Lung (tissue), 12 donors: ENCODE data around the gene KRT6A. TPM values are rescaled to one million over a fixed set of nuclear protein-coding genes. Genes with fewer than 3 reads are reported as not detected.

Experiments
- ATAC-seq: fragments of 200-7000 bp; cut with Tn5 transposase; one replicate; pipeline ENCODE4 v1.9.1; 2020; ENCODE audit warnings: moderate number of reproducible peaks; ENCODE audit not compliant: insufficient read depth, low FRiP score
- DNase-seq, 3 donors: peaks; one replicate each; pipeline ENCODE4 v3.0.0-alpha.2; 2013 to 2017
- H3K27ac ChIP-seq, 2 donors: one replicate each; pipeline ENCODE4 v1.5.1; 2013; ENCODE audit warnings: mild to moderate bottlenecking in 2 of 2, moderate library complexity in 2 of 2, control low read depth in 1 of 2, inconsistent platforms in 1 of 2, low read depth in 1 of 2, low read length in 1 of 2
- H3K27me3 ChIP-seq, 3 donors: one replicate each; pipeline ENCODE4 v1.5.1; 2013; ENCODE audit warnings: low read length in 2 of 3; ENCODE audit not compliant: control insufficient read depth in 3 of 3, insufficient read depth in 3 of 3
- H3K36me3 ChIP-seq, 4 donors: one replicate each; pipeline ENCODE4 v1.5.1; 2013; ENCODE audit warnings: low read length in 4 of 4, mild to moderate bottlenecking in 1 of 4, moderate library complexity in 1 of 4; ENCODE audit not compliant: control insufficient read depth in 4 of 4, insufficient read depth in 4 of 4
- H3K4me1 ChIP-seq, 5 donors: one replicate each; pipeline ENCODE4 v1.5.1; 2013; ENCODE audit warnings: low read length in 5 of 5, mild to moderate bottlenecking in 2 of 5, moderate library complexity in 1 of 5; ENCODE audit not compliant: control insufficient read depth in 5 of 5, insufficient read depth in 5 of 5
- H3K4me3 ChIP-seq: one replicate; pipeline ENCODE4 v1.5.1; 2013; ENCODE audit warnings: mild to moderate bottlenecking, control low read depth, moderate library complexity
- H3K9ac ChIP-seq, 2 donors: one replicate each; pipeline ENCODE4 v1.5.1; 2013; ENCODE audit warnings: low read length in 2 of 2, control low read depth in 1 of 2; ENCODE audit not compliant: insufficient read depth in 1 of 2
- H3K9me3 ChIP-seq, 4 donors: one replicate each; pipeline ENCODE4 v1.5.1; 2013; ENCODE audit warnings: low read length in 3 of 4, mild to moderate bottlenecking in 1 of 4, moderate library complexity in 1 of 4; ENCODE audit not compliant: control insufficient read depth in 4 of 4, insufficient read depth in 3 of 4
- CTCF ChIP-seq: IDR thresholded peaks from 2 replicates; pipeline ENCODE4 v1.5.1; 2012; ENCODE audit warnings: mild to moderate bottlenecking; ENCODE audit errors: control extremely low read depth, extremely low read depth
- WGBS, 2 donors: extraction: QIAGEN DNeasy Blood & Tissue Kit; methylation state at CpG; one replicate each; pipeline ENCODE4 v1.1.7; 2013; 5-methylcytosine and 5-hydroxymethylcytosine counted together
- polyA plus RNA-seq, 2 donors: library from polyadenylated mRNA; stranded (reverse); fragments of 200-250 nt; gene quantifications; one replicate each; pipeline ENCODE4 v1.2.1, GENCODE V29; 2013
- total RNA-seq, 2 donors: library from RNA; depleted of rRNA in 1 of 2; stranded (reverse); fragments of >200 nt in 1 of 2; gene quantifications; one replicate each; pipeline ENCODE4 v1.2.1, GENCODE V29; 2014 to 2021
- donor health status: control.
- donor health status: control.
- donor health status: Bipolar disorder and iron deficiency.
- donor health status: healthy.
- donor health status: DM: yes; HTN: yes; CAD: no.

Gene KRT6A
- total and polyA plus RNA-seq, 4 donors = 0.65 to 46.8 (median 7.3) TPM

DNA sequence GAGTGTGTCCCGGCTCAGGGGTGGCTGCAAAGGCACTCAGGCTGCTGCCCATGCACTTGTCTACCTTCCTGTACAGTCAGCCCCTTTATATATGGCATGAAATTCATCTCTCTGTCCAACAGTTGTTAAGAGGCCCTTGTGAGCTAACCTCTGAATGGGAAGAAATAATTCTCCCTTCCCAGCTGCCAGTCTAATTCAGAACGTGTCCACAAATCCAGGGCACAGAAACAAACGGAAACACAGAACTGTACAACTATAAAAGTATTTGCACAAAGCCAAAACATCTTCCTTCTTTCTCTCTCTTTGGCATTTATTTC, 26.3 kb upstream of the KRT6A start:
- Histone ChIP-seq H3K27ac (no peak overlapping the region), H3K27me3 (peaks cover 0 to 4% (median 0%) of the 10 kb centered on the region in 3 donors), H3K4me3 (no peak overlapping the region), H3K36me3 (no peaks in the 10 kb centered on the region), H3K9me3 (peaks cover 0 to 3% (median 0%) of the 10 kb centered on the region in 4 donors), H3K4me1 (peaks cover 0 to 3% (median 0%) of the 10 kb centered on the region in 5 donors), H3K9ac (no peak overlapping the region)
- no peak for DNase-seq
- 71 to 82% methylated on average over 3 of the region's 3 CpGs for WGBS, 2 donors
- no peak for TF ChIP-seq CTCF
- ATAC-seq = no peak

DNA sequence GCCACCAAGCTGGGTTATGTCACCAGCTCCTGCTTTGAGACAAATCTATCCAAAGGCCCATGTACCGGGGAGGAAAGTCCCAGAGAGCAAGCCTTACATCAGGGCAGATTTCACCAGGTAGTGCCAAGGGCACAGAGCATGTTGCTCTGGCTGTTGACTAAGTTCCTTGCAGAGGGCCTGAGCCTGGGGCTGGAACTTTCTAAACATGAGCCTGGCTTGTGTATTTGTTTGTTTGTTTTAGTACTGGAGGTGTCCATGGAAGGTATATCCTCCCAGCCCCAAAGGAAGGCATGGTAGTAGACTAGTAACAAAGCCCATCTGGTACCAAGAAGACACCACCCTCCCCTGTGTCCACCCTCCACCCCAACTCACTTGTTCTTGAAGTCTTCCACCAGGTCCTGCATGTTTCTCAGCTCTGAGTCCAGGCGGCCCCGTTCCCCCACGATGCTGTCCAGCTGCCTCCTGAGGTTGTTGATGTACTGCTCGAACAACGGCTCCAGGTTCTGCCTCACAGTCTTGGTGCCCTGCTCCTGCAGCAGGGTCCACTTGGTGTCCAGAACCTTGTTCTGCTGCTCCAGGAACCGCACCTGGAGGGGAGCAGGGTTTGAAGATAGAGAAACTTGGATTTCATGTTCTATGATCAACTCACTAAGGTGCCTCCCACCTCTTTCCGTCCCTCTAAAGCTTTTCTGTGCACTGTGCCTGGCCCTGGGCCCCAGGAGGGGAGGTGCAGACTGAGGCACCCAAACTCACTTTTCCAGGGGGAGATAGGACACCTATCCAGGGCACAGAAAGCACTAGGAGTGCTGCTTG, 25.7 kb upstream of the KRT6A start:
- peaks cover 0 to 3% (median 0%) of the 10 kb centered on the region in 4 donors for H3K9me3 ChIP-seq
- WGBS, 2 donors = 74 to 85% methylated on average over 8 of the region's 8 CpGs
- no peak for ATAC-seq
- no peaks in the 10 kb centered on the region for H3K36me3 ChIP-seq
- no peak for TF ChIP-seq CTCF
- peaks cover 0 to 4% (median 0%) of the 10 kb centered on the region in 3 donors for H3K27me3 ChIP-seq
- no peak overlapping the region for H3K27ac ChIP-seq
- no peaks in the 10 kb centered on the region for H3K4me1 ChIP-seq
- DNase-seq = no peak
- H3K4me3 ChIP-seq = no peak overlapping the region
- no peak overlapping the region for H3K9ac ChIP-seq

- no peak overlapping the region for H3K4me3 ChIP-seq
- no peaks in the 10 kb centered on the region for H3K4me1 ChIP-seq
- no peak for TF ChIP-seq CTCF
- H3K9me3 ChIP-seq = peaks cover 0 to 3% (median 0%) of the 10 kb centered on the region in 4 donors
- no peak for DNase-seq
- peaks cover 0 to 4% (median 0%) of the 10 kb centered on the region in 3 donors for H3K27me3 ChIP-seq
- H3K27ac ChIP-seq = no peak overlapping the region
- 92 to 93% methylated on average over 5 of the region's 5 CpGs for WGBS, 2 donors
- ATAC-seq = no peak
- no peak overlapping the region for H3K9ac ChIP-seq
- no peaks in the 10 kb centered on the region for H3K36me3 ChIP-seq
Observed at GRCh38 chr12:52517888-52518287, 24.8 kb upstream of the KRT6A start.
